GM21447 (cell line): ENCODE results near the gene FSTL5.
"Not testable (repeated sequence)": the region's sequence is repeated elsewhere in the genome, so short reads cannot be mapped to it uniquely, and the experiment has no call there.

Experiments
- ATAC-seq: cut with Tn5 transposase; IDR thresholded peaks from one replicate; pipeline ENCODE4 v1.9.1; 2021; ENCODE audit not compliant: unreplicated experiment

The FSTL5 gene

GRCh38 chr4:162103908-162104307 lies 59.9 kb downstream of the FSTL5 start:
- ATAC-seq, result not testable (repeated sequence)

- ATAC-seq, result no peak
Measured at GRCh38 chr4:162102713-162103112, 61.1 kb downstream of the FSTL5 start.

GRCh38 chr4:162101337-162101736 lies 62.5 kb downstream of the FSTL5 start:
- no peak for ATAC-seq

- ATAC-seq, result no peak
Measured at GRCh38 chr4:162075726-162076125, 88.1 kb downstream of the FSTL5 start.

GRCh38 chr4:162061214-162061613 lies 102.6 kb downstream of the FSTL5 start:
- ATAC-seq, result no peak

GRCh38 chr4:162059656-162060055 lies 104.1 kb downstream of the FSTL5 start:
- ATAC-seq, result no peak

GRCh38 chr4:162056990-162057389 lies 106.8 kb downstream of the FSTL5 start:
- ATAC-seq, result no peak

- ATAC-seq, result no peak
Measured at GRCh38 chr4:162046135-162046534, 117.7 kb downstream of the FSTL5 start.

- no peak for ATAC-seq
Measured at GRCh38 chr4:162038112-162038511, 125.7 kb downstream of the FSTL5 start.

GRCh38 chr4:162017863-162018262 lies 145.9 kb downstream of the FSTL5 start:
- ATAC-seq, result no peak

- ATAC-seq, result no peak
Measured at GRCh38 chr4:162016991-162017390, 146.8 kb downstream of the FSTL5 start.

GRCh38 chr4:162016219-162016618 lies 147.6 kb downstream of the FSTL5 start:
- no peak for ATAC-seq

GRCh38 chr4:162015090-162015489 lies 148.7 kb downstream of the FSTL5 start:
- no peak for ATAC-seq

- no peak for ATAC-seq
Measured at GRCh38 chr4:162011089-162011488, 152.7 kb downstream of the FSTL5 start.

- ATAC-seq, result no peak
Measured at GRCh38 chr4:162010362-162010761, 153.4 kb downstream of the FSTL5 start.

GRCh38 chr4:161992317-161992716 lies 171.5 kb downstream of the FSTL5 start:
- no peak for ATAC-seq

- no peak for ATAC-seq
Measured at GRCh38 chr4:161991811-161992210, 172.0 kb downstream of the FSTL5 start.

GRCh38 chr4:161990721-161991120 lies 173.1 kb downstream of the FSTL5 start:
- no peak for ATAC-seq

- ATAC-seq, result no peak
Measured at GRCh38 chr4:161988946-161989345, 174.9 kb downstream of the FSTL5 start.

GRCh38 chr4:161987611-161988010 lies 176.2 kb downstream of the FSTL5 start:
- ATAC-seq, result no peak

- ATAC-seq, result no peak
Measured at GRCh38 chr4:161952382-161952781, 211.4 kb downstream of the FSTL5 start.

GRCh38 chr4:161949946-161950725 lies 213.7 kb downstream of the FSTL5 start:
- no peak for ATAC-seq
